Smooth muscle cell (in vitro differentiated cells): ENCODE measurements around the gene PLA2R1. TPM values are rescaled to one million over a fixed set of nuclear protein-coding genes. Genes with fewer than 3 reads are reported as not detected.

ENCODE experiments used
- DNase-seq: peaks from one replicate; lab custom pipeline; 2025; ENCODE audit not compliant: unreplicated experiment; lab: John Stamatoyannopoulos, UW
- H2AFZ ChIP-seq: fragments of 200-600 bp; sonication (generic); 2 replicates; pipeline ENCODE4 v1.6.0; 2016; ENCODE audit warnings: antibody characterized with exemption, low read depth, mild to moderate bottlenecking
- H3F3A ChIP-seq: fragments of 200-600 bp; sonication (generic); 2 replicates; pipeline ENCODE4 v1.6.0; 2017; ENCODE audit warnings: antibody characterized with exemption, low read depth
- H3K27ac ChIP-seq: fragments of 200-600 bp; sonication (generic); 2 replicates; pipeline ENCODE4 v1.5.1; 2016; ENCODE audit warnings: low read depth, mild to moderate bottlenecking
- H3K27me3 ChIP-seq: fragments of 200-600 bp; sonication (generic); 2 replicates; pipeline ENCODE4 v1.6.1; 2016; ENCODE audit warnings: low read depth, mild to moderate bottlenecking
- H3K36me3 ChIP-seq: fragments of 200-600 bp; sonication (generic); 2 replicates; pipeline ENCODE4 v1.5.1; 2016; ENCODE audit warnings: low read depth
- H3K4me1 ChIP-seq: fragments of 200-600 bp; sonication (generic); 2 replicates; pipeline ENCODE4 v1.5.1; 2016; ENCODE audit warnings: low read depth
- H3K4me2 ChIP-seq: fragments of 200-600 bp; sonication (generic); 2 replicates; pipeline ENCODE4 v1.6.0; 2016; ENCODE audit warnings: mild to moderate bottlenecking
- H3K4me3 ChIP-seq: fragments of 200-600 bp; sonication (generic); 2 replicates; pipeline ENCODE4 v1.5.1; 2016; ENCODE audit warnings: mild to moderate bottlenecking
- H3K79me2 ChIP-seq: fragments of 200-600 bp; sonication (generic); 2 replicates; pipeline ENCODE4 v1.6.0; 2016; ENCODE audit warnings: low read depth, mild to moderate bottlenecking
- H3K9ac ChIP-seq: fragments of 200-600 bp; sonication (generic); 2 replicates; pipeline ENCODE4 v1.6.0; 2016; ENCODE audit warnings: low read depth
- H3K9me3 ChIP-seq: fragments of 200-600 bp; sonication (generic); replicated peaks from 2 replicates; pipeline ENCODE4 v1.5.1; 2016; ENCODE audit warnings: low read depth
- H4K20me1 ChIP-seq: fragments of 200-600 bp; sonication (generic); 2 replicates; pipeline ENCODE4 v1.6.0; 2016; ENCODE audit warnings: low read depth
- CTCF ChIP-seq: fragments of 200-600 bp; sonication (generic); IDR thresholded peaks from 2 replicates; pipeline ENCODE4 v1.5.1; 2017; ENCODE audit warnings: borderline replicate concordance, mild to moderate bottlenecking, antibody characterized with exemption; ENCODE audit not compliant: insufficient read depth, poor library complexity, severe bottlenecking
- WGBS: methylation state at CpG from one replicate; pipeline ENCODE4 v1.1.7; 2016; ENCODE audit warnings: low lambda C conversion rate; 5-methylcytosine and 5-hydroxymethylcytosine counted together
- polyA plus RNA-seq: library from polyadenylated mRNA; unstranded; fragments of >200 nt; fragmentation: Nextera tagmentation; extraction: Ambion mirVana; gene quantifications from 2 replicates; pipeline ENCODE4 v1.2.1, GENCODE V29; 2016
- total RNA-seq: library from RNA; depleted of rRNA; stranded (reverse); fragments of >200 nt; gene quantifications from 2 replicates; pipeline ENCODE4 v1.2.3, GENCODE V29; 2014

PLA2R1 gene
- total and polyA plus RNA-seq, 2 experiments from 2014 or later, result 4.8 to 7.3 TPM

DNA sequence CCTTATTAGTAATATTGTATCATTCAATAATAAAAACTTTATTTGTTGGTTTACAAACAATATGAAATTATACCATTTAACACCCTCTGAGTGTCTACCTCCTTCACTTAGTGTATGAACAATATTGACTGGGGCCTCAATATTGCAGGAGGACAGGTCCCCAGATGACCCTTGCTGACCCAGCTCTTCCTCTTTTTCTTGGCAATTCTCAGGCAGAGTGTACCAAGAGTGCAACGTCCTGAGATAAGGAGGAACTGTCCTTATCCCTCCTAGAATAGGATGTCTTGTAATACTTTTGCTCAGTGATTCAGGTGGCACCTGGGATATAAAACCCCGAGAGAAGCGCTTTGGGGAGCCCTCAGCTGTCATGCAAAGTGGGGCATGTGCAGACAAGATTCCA, 76.8 kb downstream of the PLA2R1 start:
- H3K4me3 ChIP-seq, result no peak overlapping the region
- H3K27me3 ChIP-seq, result no peaks in the 10 kb centered on the region
- no peaks in the 10 kb centered on the region for H3K79me2 ChIP-seq
- no peaks in the 10 kb centered on the region for H3F3A ChIP-seq
- no peak for TF ChIP-seq CTCF
- H4K20me1 ChIP-seq, result no peaks in the 10 kb centered on the region
- H2AFZ ChIP-seq, result no peak overlapping the region
- no peak overlapping the region for H3K27ac ChIP-seq
- no peak overlapping the region for H3K9ac ChIP-seq
- H3K9me3 ChIP-seq, result no peaks in the 10 kb centered on the region
- H3K4me2 ChIP-seq, result no peak overlapping the region
- peaks cover 7% of the 10 kb centered on the region for H3K4me1 ChIP-seq
- no peak for DNase-seq
- no peaks in the 10 kb centered on the region for H3K36me3 ChIP-seq
- WGBS, result 91% methylated on average over 3 of the region's 3 CpGs

GRCh38 chr2:159984034-159984433, 78.4 kb downstream of the PLA2R1 start:
- Histone ChIP-seq H3K79me2 (no peaks in the 10 kb centered on the region), H3K36me3 (no peaks in the 10 kb centered on the region), H3K27me3 (no peaks in the 10 kb centered on the region), H3F3A (no peaks in the 10 kb centered on the region), H3K4me2 (no peak overlapping the region), H4K20me1 (no peaks in the 10 kb centered on the region), H2AFZ (no peak overlapping the region), H3K9ac (no peak overlapping the region), H3K9me3 (no peaks in the 10 kb centered on the region), H3K4me3 (no peak overlapping the region), H3K4me1 (peaks cover 7% of the 10 kb centered on the region), H3K27ac (no peak overlapping the region)
- no peak for DNase-seq
- no peak for TF ChIP-seq CTCF

DNA sequence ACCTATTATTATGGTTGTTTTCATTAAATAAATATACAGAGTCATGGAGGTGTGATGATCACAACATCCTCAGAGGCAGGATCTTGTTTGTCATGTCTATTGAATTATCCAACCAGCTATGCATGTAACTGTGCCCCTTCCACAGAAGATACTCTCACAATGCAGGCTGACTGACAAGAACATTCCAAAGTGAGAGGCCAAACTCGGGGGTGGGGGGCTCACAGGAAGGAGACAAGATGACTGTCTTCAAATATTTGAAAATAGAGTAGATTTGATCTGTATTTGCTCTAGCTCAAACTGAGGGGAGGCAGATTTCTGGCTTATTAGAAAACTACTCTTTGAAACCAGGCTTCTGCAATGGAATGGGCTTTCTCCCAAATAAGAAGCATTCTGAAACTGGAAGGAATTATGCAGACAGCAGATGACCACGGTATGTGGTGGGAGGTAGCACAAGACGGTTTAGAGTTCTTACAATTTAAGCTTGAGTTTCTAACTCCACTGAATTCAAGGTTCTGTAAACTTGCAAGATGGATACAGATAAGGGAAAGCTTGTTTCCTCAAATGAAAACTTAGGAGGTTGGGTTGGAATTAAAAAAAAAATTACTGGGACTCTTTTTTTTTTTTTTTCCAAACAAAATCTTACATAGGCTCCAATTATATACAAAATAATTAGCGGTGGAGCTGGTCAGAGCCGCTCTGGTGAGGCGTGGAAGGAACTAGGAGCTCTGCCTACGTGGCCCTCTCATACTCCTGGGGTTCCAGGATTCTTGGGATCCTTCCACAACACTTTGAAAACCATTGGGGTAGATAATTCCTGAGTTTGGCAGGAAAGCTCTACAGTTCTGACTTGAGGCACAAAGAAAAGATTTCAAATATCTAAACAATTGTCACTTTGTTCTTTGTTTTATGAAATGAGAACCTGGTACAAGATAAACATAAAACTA, 79.3 kb downstream of the PLA2R1 start:
- H3K27ac ChIP-seq, result peak overlapping the region; percentile 48
- H3K4me1 ChIP-seq, result peaks cover 7% of the 10 kb centered on the region
- H3K4me2 ChIP-seq, result peak overlapping the region; percentile 27
- no peak overlapping the region for H3K9ac ChIP-seq
- no peak for DNase-seq
- no peaks in the 10 kb centered on the region for H3F3A ChIP-seq
- no peaks in the 10 kb centered on the region for H3K79me2 ChIP-seq
- 64% methylated on average over 7 of the region's 7 CpGs for WGBS
- no peaks in the 10 kb centered on the region for H3K27me3 ChIP-seq
- H3K4me3 ChIP-seq, result no peak overlapping the region
- H3K9me3 ChIP-seq, result no peaks in the 10 kb centered on the region
- H3K36me3 ChIP-seq, result no peaks in the 10 kb centered on the region
- no peaks in the 10 kb centered on the region for H4K20me1 ChIP-seq
- TF ChIP-seq CTCF, result no peak
- no peak overlapping the region for H2AFZ ChIP-seq

GRCh38 chr2:159982270-159982669, 80.1 kb downstream of the PLA2R1 start:
- WGBS, result 11% methylated on average over 3 of the region's 3 CpGs
- Histone ChIP-seq H3K9me3 (no peaks in the 10 kb centered on the region), H3K27me3 (no peaks in the 10 kb centered on the region), H2AFZ (no peak overlapping the region), H4K20me1 (no peaks in the 10 kb centered on the region), H3F3A (no peaks in the 10 kb centered on the region), H3K9ac (no peak overlapping the region), H3K36me3 (no peaks in the 10 kb centered on the region), H3K4me2 (peak overlapping the region; percentile 27), H3K4me1 (peaks cover 7% of the 10 kb centered on the region), H3K27ac (peak overlapping the region; percentile 48), H3K4me3 (no peak overlapping the region), H3K79me2 (no peaks in the 10 kb centered on the region)
- TF ChIP-seq CTCF, result no peak
- DNase-seq, result no peak
